Activated gamma-delta T cell treated with anti-CD3 and anti-CD28 coated beads, Interleukin-2, amount 50 U/mL, for 16 hours (primary cell): ENCODE results near the gene KCNT2.
"Not testable (repeated sequence)": the region's sequence is repeated elsewhere in the genome, so short reads cannot be mapped to it uniquely, and the experiment has no call there.

ENCODE experiments used
- DNase-seq: peaks from one replicate; pipeline ENCODE4 v3.0.0-alpha.2; 2020; ENCODE audit warnings: low read depth

KCNT2 gene

DNA sequence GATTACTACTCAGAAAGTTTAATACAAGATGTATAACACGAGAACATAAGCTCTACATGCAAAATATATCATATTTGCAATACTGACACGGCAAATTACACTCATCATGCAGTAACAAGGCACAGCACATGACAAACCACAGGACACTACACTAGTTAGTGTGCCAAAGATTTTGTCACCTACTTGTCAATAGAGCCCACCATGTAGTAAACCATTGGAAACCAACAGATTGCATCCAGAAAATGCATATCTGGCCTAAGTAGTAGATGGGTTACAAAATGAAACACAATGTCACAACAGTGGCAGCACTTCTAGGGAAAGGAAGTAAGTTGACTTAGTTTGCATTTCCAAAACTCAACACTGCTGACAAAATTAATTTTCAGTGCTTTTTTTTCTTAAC lies 288.9 kb downstream of the KCNT2 start:
- no peak for DNase-seq

DNA sequence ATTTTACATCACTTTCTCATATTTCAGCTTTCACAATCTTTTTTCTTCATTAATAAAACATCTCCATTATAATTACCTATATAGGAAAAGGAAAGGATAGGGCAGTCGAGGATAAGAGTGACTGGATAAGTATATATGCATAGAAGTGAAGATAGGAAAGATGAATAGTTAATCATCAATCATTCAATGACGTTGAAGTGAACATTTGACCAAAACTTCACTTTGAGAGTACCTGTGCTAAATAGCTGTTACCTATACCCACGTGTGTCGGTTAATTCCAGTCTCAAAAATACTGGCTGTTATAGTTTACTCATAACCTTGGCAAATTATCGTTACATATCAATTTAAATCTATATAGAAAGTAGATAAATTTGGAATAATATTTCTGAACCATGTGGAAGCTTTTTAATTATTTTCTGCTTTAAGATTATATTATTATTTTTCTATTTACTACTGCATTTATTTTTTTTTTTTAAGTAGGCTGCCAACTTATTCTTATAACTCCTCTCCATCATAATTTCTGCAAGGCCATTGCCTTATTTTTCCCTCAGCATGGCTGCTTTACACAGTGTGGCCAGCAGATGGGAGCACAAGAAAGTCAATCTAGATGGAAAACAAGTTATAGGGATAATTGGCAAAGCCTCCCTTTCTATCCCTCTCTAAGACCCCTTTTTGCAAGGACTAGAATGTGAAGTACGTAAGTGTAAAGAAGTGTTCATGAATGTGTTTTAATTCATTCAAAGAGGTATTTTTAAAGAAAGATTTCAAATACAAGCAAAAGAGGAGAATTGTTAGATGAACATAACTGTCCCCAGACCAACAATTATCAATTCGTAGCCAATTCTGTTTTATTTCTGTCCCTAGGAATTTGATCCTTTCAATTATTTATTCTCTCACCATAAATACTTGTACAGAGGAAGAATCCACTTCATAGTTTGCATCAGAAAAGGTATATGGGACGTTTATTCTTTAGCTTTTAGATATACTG lies 290.4 kb downstream of the KCNT2 start:
- DNase-seq = no peak

GRCh38 chr1:196312739-196313138 lies 295.5 kb downstream of the KCNT2 start:
- DNase-seq = no peak

DNA sequence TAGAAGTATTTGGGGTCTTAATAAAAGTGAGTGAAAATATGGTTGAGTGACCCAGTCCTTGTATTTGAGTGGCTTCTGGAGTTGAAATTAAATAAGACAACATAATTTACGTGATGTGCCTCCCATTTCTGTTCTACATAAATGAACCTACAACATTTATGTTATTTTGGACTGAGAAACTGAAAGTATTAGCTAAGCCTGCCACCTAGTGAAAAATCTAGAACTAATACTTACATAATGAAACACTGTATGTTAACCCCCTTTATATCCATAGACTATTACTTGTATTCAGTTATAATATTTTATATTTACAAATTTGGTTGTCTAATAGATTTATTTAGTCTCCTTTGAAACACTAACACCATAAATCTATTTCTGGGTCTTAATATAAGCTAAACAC lies 298.9 kb downstream of the KCNT2 start:
- no peak for DNase-seq

DNA sequence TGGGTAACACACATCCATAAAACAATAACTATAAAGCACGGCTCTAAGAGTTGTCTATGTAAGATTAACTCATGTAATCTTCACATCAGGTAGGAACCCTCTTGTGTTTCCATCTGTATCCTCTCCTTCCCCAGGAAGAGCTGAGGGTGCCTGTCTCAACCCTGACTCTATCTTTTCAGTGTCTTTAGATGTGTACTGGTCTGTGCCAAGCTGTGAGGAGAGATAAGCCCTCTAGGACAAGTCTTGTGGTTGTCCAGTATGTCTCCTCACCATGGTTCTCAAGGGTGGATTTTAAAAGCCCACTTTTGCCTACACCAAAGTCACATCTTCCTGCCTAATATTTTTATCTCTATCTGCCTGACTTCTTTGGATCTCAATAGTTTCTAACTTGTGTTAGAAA lies 300.1 kb downstream of the KCNT2 start:
- DNase-seq = no peak

- no peak for DNase-seq
Measured at GRCh38 chr1:196306421-196306820, 301.8 kb downstream of the KCNT2 start.

DNA sequence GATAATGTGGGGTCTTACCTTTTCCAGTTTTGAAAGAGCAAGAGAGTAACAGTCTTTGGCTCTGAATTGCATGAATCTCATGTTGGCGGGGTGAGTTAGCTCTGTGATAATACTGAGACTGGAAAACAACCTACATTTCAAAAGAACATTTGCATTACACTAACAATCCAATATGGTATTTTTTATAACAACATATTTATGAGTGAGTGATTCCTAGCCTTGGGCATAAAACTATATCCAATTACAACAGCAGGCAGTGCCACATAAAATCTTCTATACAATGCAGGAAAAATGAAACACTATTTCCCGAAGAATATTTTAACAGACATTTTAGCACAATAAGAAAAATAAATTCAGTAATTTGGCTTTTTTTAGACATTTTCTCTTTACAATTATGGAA lies 303.0 kb downstream of the KCNT2 start:
- no peak for DNase-seq

- DNase-seq = no peak
Measured at GRCh38 chr1:196302981-196303380, 305.3 kb downstream of the KCNT2 start.

DNA sequence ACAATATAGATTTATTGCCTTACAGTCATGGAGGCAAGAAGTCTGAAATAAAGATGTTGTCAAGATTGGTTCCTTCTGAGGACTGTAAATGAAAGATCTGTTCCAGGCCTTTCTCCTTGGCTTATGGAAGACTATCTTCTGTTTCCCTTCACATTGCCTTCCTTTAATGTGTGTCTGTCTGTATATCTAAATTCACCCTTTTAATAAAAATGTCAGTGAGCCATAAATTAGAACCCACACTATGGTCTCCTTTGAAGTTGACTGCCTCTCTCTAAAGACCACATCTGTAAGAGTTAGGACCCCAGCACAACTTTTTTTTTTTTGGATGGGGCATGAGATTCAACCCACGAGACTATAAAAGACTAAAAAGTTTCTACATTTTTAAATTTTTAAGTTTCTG lies 305.8 kb downstream of the KCNT2 start:
- DNase-seq = no peak

GRCh38 chr1:196295766-196296165 lies 312.5 kb downstream of the KCNT2 start:
- no peak for DNase-seq

DNA sequence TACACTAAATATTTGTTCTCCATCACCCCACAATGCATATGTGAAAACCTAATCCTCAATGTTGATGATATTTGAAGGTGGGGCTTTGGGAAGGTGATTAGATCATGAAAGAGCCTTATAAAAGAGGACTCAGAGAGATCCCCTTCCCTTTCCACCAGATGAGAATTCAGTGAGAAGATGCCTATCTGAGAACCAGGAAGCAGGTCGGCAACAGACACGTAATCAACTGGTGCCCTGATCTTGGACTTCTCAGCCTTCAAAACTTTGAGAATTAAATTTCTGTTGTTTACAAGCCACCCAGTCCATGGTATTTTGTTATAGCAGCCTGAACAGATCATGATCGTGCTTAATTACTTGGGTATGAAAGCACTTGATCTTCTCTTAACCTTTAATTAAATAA lies 329.4 kb downstream of the KCNT2 start:
- DNase-seq = no peak

- DNase-seq = no peak
Measured at GRCh38 chr1:196277860-196278259, 330.4 kb downstream of the KCNT2 start.

- DNase-seq = no peak
Measured at GRCh38 chr1:196271212-196271947, 336.9 kb downstream of the KCNT2 start.

GRCh38 chr1:196263086-196263485 lies 345.2 kb downstream of the KCNT2 start:
- not testable (repeated sequence) for DNase-seq

DNA sequence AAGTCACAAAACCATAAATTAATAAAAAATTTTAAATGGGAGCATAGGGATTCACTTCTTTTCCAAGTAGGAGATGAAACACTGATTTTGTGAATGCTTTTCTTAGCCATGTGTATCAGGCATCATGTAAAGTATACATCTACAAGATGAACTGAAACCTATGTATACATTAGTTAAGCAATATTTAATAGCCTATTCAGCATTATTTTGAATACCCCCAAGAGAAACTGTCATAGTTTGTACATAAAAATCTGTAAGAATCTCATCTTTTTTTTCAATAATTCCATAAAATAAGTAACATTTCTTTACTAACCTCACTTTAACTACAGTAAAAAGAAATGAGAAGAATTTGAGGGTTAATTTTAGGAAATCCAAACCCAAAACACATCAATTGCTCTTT lies 348.0 kb downstream of the KCNT2 start:
- DNase-seq = no peak

GRCh38 chr1:196259316-196259715 lies 348.9 kb downstream of the KCNT2 start:
- no peak for DNase-seq

DNA sequence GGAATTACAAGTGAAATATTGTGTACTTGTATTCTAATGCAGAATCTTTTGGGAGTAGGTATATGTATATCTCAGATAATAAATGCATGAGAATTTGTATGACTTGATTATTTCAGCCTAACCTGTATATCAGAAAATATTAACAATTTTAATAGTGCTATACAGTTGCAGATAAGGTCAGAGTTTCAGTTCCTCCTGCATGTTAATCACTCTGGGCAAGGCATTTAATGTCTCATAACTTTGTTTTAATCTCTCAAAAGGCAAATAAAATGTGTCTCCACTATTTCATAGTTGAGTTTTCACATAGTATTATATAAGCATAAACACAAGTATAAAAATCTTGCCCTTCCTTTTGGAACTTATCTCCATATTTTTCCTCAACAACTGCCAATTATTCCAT lies 352.5 kb downstream of the KCNT2 start:
- no peak for DNase-seq

- DNase-seq = no peak
Measured at GRCh38 chr1:196229546-196229945, 378.7 kb downstream of the KCNT2 start.

DNA sequence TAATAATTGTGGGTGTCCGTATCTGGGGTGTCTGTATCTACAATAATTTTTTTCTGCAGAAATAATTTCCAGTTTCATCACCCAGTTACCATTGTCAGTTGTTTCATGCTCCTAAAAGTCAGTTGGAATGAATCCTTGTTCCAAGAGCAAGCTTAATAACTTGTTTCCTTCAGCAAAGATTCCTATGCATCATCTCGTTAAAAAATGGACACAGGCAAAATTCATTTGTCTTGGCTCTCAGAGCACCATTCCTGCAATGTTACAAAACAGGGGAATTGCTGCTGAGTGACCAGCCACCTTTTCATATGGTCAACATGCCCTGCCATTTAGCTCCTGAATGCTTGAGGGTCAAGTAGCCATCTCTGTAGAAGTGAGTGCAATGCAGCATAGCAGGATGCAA lies 393.4 kb downstream of the KCNT2 start:
- DNase-seq = no peak

DNA sequence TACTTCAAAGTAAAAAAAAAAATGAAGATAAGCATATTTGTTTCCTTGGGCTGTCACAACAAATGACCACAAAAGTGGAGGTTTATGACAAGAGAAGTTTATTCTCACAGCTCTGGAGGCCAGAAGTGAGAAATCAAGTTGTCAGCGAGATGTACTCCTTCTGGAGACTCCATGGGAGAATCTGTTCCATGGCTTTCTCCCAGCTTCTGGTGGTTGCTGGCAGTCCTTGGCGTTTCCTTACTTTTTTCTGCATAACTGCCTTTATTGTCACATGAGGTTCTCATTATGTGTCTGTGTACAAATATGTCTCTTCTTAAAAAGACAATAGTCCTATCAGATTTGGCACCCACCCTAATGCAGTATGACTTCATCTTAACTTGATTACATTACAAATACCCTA lies 398.3 kb downstream of the KCNT2 start:
- DNase-seq = no peak

DNA sequence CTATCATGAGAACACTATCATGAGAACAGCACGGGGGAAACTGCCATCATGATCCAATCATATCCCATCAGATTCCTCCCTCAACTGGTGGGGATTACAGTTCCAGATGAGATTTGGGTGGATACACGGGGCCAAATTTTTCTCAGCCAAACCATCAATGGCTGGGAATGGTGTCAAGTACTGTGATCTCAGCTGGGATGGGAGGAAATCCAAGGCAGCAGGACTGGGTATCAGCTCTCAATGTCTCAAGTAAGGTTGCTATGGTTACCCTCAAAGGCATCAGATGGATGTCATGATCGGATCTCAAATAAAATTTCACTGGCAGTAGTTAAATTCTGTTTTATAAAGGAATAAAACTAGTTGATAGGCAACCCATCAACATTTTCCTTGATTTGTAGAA lies 399.0 kb downstream of the KCNT2 start:
- DNase-seq = no peak

DNA sequence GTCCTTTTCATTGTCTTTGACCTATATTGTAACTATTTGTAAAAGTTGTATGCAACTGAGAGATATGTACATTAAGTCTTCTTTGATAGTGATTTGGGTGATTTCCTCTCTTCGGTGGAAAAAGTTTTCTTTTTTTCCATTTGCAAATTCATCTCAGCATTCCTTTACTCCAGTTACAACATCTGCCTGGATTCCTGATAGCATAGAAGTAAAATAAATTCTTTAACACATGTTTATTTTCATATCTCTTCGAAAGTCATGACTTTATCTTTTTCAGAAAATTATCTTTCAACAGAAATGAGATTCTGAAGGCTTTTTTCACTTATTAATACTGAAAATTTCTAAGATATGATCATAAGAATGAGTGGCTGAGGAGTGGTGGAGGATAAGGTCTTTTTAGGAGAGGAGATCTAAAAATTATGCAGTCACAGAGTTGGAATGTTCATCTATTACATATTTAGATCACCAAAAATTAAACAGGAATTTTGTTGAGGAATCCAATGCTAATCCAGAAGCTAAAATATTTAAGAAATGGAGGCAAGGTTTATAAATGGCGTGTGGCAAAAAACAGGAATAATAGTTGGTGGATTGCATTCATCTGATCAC lies 400.5 kb downstream of the KCNT2 start:
- no peak for DNase-seq

GRCh38 chr1:196205882-196206281 lies 402.4 kb downstream of the KCNT2 start:
- no peak for DNase-seq
